Stimulated activated CD8-positive, alpha-beta memory T cell treated with anti-CD3 and anti-CD28 coated beads, Interleukin-2, amount 100 ng/mL, for 48 hours (primary cell): Measurements from ENCODE around the gene TSPAN7.

Source experiments
- DNase-seq, 2 donors: peaks; one replicate each; pipeline ENCODE4 v3.0.0-alpha.2; 2020; ENCODE audit warnings: low read depth in 2 of 2

Gene TSPAN7, protein sequence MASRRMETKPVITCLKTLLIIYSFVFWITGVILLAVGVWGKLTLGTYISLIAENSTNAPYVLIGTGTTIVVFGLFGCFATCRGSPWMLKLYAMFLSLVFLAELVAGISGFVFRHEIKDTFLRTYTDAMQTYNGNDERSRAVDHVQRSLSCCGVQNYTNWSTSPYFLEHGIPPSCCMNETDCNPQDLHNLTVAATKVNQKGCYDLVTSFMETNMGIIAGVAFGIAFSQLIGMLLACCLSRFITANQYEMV

DNA sequence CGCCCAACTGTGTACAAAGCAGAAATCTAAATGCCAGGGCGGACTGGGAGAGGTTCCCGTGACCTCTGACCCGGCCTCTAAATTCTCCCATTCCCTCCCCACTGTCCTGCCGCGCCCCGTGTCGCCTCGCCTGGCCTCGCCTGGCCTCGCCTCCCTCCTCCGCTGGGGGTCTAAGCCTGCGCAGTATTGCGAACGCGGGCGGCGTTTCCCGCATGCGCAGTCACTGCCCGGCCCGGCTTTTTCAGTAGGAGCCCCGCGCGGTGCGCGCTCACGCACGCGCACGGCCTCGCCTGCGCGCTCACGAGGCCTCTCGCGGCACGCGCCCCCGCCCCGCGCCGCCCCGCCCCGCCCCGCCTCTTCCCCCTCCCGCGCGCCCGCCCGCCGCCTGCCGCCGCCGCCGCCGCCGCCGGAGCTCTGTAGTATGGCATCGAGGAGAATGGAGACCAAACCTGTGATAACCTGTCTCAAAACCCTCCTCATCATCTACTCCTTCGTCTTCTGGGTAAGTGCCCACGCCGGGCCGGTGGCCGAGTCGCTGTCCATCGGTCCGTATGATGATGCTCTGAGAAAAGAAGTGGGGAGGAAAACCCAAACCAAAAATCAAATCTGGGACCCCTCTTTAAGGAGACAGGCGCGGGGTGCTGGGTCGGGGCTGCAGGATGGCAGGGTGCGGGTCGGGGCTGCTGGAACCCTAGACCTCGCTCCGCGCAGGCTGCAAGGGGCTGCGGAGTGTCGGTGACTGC, at the start of gene TSPAN7:
Gene TSPAN7 (plus strand): TSS at position 417 of the 743 bp plus-strand sequence. CDS start 5 bp downstream, at position 422.
- DNase-seq = peak; percentile 49 to 61

DNA sequence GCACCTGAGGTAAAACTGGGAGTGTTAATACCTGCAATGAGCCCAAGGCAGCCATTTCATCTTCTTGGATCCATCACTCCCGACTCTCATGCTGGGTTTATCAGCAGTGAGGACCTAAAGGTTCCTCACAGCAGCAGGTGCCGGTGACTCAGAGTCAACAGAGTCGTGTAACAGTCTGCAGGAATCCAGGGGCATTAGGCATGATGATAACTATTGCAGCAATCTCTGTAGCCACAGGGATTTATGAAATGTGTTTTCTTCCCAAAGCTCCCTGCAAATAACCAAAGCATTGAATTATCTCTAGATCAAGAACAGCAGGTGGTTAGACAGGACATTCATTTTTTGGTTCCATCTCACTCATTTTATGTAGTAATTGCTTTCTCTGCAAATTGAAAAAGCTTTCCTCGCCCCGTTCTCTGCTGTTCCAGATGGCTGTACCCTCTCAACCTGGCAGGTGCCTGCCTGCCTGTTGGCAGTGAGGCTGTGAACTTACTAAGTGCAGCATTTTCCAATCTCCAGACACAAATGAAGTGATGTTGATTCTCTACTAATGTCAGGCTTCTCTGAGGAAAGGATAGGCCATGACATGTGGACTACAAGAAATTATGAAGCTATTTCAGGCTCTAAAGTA, 48.1 kb upstream of the TSPAN7 start:
- no peak for DNase-seq

DNA sequence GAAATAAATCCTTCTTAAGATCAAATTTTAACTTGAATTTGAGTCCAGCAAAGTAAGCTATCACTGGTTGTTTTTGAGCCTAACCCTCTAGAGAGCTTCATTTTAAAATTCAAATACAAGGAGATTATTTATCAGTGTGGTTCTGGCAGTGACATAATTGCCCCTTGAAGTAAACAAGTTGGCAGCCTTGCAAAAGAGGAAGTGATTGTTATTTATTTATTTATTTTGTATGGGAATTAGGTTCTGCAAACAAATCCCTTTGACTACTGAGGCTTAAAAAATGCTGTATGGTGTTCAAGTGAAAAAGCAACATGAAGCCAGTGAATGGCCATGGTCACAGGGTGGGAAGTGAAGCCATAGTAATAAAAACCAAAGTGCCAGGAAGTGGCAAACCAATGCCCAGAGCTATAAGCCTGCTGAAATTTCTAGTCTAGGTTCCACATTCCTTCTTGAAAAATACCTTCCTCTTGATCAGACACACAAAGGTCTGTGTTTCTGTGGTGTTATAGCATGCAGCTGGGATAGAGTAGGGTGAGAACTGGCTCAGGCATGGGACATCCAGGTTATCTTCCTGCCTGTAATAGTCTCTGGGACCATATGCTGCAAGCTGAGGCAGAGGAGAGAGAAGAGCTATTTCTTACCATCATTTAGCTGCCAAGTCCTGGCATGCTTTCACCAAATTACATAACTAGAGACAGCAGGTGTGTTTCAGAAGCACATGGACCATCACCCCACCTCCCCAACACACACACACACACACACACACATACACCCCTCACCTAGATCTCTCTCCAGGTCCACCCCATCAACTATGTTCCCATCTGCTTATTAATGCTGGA, 47.1 kb upstream of the TSPAN7 start:
- DNase-seq = no peak

DNA sequence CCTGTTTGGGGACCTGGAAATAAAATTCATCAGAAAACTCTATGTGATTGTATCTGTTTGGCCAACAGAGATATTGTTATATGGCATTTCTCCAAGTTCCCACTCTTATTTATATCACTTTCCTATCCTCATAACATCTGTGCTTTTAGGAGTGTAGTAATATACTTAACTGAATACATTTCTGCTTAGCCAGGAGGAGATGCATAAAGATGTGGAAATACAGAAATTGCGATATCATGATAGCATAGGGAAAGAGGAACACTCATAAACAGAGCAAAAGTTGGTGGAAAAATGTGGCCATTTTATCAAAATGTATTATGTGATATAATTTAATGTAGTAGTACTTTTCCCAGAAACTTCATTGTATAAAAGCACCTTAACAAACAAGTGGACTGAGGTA, 46.1 kb upstream of the TSPAN7 start:
- no peak for DNase-seq

DNA sequence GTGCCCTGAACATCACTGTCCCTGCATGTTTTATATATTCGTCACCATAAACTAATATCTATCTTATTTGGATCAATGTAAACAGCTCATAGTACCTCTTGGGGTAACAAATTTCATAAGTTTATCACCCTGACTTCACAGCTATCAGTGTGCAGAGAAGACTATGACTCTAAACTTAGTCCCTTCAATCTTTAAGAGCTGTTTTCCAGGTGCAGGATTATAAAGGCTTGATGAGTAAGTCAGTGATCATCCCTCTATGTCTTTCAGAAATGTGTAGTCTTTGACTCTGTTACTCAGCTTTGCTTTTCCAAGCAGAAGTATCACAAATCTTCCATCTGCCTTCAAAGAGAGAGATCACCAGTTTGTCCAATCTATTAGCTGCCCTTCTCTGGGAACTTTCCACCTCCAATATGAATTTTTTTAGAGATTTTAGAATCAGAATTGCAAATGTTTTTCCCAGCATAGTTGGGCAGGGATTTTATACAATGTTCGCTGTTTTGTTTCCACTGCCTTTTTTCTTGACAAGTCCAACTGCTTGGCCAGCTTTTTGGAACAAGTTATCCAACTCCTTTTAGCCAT, 45.1 kb upstream of the TSPAN7 start:
- no peak for DNase-seq

DNA sequence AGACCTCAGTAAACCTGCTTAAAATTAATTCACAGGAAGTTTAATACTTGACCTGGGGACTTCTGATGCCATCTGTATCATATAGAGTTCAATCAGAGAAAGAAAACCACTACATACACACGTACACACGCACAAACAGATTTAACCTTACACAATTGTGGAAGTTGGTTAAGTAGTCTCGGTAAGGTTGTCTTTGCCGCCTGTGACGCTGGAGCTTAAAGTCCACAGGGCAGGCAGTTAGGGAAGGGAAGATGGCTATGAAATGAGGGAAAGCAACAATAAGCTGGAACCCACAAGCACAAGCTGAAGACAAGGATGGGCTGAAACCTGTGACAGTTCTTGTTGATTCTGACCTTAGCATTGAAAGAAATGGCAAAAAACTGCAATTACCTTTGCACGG, 41.7 kb upstream of the TSPAN7 start:
- DNase-seq = no peak

DNA sequence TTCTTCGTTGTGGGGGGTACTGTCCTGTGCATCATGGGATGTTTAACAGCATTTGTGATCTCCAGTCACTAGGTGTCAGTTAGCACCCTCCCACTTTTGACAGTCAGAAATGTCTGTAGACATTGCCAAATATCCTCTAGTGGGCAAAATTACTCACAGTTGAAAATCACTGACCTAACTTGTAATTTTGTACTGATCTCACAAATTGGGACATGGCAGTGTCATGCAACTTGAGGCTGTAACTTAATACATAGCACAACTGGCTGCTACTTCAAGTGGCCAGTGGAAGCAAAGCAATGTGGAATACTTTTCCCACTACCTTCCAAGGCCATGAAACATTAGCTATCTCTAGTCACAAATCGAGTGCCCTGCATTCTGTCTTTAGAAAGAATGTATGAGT, 23.2 kb upstream of the TSPAN7 start:
- no peak for DNase-seq

DNA sequence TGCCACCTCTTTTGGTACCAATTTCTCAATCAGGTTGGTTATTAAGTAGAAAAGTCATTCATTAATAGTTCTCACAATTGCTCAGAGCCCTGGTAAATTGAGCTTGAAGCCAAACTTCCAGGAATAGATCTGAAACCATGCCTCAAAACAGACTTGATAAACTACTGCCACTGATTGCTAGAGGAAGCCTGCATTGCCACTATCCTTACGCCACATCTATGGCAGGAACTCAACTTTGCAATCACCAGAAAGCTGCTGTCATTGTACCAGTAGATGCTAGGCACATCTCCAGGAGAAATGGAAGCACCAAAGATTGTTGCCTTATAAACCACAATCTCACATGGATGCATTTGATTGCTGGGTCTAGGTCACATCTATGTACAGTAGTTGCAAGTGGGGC, 21.6 kb upstream of the TSPAN7 start:
- DNase-seq = no peak

DNA sequence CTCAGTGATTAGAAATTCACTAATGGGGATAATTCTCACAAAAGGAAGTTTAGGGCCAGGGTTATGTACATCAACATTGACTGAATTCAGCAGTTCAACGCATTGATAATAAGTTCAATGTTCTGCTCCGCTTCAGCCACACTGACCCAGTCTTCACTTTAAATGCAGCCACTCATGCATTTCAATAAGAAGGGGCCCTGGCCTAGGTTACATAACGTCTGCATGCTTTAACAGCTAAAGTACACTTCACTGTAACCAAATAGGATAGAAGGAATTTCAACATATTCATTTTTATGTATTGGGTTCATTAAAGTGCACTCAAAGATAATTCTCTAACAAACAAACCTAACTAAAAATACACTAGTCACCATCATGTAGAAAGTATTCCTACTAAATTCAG, 12.8 kb upstream of the TSPAN7 start:
- no peak for DNase-seq

DNA sequence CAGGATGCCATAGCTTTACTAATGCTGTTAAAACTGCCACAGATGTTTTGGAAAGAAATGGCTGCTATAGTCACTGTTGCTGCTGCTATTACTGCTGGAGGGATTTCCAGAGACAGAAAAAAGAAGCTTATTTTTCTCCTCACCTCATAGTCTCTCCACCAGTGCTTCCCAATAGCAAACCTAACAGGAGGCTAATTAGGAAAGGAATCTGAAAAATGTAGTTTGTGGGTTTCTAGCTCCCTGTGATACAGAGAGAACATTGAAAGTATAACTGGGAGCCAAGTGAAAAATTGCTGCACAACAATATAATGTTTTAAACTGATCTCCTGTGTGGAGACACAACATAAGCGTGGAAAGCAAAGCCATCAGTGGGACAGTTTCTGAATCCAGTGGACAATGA, 8.6 kb upstream of the TSPAN7 start:
- no peak for DNase-seq

DNA sequence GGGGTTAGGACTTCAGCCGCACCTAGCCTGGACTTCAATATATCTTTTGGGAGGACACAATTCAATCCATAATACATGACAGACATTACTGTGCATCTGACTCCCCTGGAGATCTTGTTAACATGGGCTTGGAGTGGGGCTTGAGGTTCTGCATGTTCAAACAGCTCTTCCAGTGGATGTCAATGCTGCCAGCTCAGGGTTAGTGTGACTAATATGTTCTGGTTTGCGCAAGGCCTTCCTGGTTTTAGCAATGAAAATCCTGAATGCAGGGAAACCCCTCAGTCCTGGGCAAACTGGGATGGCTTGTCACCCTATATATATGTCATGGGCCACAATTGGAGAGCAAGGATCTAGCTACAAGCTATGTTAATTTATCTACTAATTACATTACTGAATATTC, 2.7 kb upstream of the TSPAN7 start:
- DNase-seq = no peak

DNA sequence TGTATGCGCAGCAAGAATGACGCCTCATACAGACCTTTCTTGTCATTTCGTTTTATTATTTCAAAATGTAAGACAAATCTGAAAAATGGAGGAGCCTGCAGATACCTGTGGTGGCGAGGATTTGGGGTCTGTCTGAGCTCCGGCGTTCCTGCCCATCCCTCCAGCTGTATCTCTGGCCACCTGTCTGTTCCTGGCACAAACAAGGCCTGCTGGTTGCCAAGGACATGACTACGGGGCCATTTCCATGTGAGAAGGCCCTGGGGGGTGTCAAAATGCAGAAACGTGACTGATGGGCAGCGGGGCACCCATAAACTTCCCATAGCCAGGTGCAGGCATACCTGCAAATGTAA, 591 bp upstream of the TSPAN7 start:
- no peak for DNase-seq

DNA sequence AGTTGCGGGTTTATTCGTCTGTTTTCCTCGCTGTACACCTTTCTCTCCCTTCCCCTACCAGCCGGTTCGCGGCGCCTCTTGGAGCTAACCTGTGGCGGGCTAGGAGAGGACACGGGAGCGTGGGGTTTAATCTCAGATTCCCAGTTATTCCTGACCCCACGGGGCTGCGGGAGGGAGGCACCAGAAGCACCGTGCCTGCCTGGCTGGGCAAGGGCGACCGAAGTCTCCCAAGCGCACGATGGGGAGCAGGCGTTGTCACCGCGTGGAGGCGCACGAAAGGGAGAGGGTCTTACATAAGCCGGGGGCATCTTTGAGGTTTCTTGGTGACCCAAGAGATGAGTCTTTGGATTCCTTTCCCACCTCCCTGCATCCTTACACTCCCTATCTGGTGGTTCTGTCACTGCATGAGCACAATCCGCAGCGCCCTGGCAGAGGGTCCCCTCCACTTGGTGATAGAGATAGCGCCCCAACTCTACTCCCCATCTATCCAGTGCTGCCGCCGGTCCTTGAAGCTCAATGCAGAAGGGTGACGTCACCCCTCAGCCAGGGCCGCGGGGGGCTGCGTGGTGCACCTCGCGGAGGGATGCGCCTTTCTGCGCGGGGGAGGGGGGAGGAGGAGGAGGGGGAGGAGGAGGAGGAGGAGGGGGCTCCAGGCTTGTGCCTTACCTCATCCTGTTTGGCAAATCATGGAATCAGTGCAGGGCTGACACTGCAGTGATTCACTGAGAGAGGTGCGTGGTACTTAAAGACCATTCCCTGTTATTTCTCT, 793 bp downstream of the TSPAN7 start:
- DNase-seq = no peak

DNA sequence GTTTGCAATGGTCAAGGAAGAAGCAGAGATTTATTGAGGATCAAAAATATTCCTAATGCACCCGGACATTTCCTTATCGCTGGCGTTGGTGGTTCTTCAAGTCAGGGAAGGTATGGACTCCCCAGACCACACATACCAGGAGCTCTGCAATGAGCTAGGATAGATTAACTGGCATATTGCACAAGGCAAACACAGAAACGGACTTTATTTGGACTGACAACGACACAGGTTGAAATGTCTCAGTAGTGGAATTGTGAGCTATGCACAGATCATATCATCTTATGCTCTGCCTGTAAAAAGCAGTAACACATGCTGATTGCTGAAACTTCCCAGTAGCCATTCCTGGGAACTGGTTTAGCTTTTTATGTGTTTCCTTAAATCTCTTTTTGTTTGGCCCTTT, 1.7 kb downstream of the TSPAN7 start:
- no peak for DNase-seq

DNA sequence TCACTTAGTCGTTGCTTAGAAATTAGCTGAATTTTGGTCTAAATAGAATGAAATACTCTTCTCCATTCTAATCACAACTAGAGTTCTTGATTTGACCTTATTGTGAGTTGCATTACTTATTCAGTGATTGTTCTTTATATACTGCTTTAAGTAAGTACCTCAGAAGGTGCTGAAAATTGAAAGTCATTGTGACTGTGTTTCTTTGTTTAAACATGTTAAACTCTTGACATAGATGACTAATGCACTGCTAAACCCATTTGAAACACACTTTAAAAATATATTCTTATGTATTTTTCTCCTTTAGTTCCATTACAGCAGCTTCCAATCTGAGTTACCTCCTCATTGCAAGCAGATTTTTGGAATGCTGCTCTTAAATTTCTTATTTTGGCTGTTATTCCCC, 9.1 kb downstream of the TSPAN7 start:
- no peak for DNase-seq

DNA sequence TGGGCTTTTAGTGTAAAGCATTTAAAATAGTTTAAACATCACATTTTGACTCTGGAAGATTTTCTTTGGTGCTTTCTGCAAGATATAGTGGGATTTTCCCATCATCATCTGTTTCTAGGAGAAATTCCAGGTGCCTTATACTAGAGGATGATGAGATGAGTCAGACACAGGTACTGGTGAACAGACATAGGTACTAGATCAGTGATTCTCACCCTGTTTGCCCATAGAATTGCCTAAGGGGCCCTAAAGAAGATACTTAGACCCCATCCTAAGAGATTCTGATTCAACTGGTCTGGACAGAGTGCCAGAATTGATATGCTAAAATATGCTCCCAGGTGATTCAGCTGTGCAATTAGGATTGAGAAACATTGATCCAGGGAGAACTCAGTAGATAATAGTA, 9.7 kb downstream of the TSPAN7 start:
- DNase-seq = no peak

DNA sequence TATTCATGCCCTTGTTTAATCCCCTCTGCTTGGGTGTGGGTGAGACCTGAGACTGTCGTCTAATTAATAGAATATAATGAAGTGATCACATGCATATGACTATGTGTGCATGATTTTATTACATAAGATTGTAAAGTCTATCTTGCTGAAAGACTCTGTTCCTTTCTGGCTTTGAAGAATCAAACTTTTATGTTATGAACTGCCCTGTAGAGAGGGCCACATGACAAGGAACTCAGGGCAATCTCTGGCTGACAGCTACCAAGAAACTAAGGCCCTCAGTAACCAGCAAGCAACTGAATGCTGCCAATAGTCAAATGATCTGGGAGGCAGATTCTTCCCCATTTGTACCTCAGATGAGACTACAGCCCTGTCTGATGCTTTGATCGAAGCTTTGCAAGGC, 13.5 kb downstream of the TSPAN7 start:
- no peak for DNase-seq

DNA sequence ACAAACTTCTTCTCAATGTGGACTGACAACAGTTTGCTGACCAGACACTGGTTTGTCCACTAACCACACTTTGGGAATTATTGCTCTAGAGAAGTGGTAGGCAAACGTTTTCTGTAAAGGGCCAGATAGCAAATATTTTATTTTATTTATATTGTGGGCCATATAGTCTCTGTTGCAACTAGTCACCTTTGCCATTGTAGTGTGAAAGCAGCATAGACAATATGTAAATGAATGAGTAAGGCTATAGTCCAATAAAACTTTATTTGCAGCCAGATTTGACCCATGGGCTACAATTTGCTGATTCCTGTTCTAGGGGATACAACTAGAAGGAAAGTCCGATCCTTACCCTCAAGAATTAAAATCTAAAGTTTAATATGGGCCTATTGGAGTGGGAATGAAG, 14.5 kb downstream of the TSPAN7 start:
- DNase-seq = no peak

DNA sequence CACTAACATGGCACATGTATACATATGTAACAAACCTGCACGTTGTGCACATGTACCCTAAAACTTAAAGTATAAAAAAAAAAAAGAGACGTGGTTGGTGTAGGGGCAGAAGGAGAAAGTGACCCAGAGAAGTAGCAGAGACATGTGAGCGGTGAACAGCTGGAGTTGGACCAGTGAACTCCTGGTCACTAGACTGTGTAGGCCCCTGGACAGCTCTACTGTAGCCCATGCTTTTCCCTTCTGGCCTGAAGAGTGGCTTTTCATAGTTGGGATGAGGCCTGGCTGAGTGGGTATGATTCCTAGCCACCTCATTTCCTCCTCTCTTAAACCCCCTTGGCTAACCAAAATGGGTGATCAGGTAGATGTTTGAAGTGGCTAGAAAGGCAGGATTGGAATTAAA, 16.4 kb downstream of the TSPAN7 start:
- no peak for DNase-seq

DNA sequence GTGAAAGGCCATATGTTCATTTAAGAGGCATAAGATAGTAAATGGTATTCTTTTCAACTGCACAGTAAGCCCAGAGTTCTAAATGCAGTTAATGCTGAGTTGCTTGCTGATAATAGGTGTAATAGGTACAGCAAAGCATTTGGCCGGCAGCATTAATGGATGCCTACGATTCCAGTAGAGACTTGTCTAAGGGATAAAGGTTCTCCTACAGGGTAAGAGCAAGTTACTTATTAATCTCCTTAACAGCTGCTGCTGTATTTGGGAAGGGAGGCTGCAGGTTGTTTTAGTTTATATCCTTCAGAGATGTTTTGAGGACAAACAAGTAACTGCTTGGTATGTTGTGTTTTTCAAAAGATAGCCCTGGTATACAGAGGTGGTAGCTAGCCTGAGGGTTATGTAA, 16.8 kb downstream of the TSPAN7 start:
- no peak for DNase-seq

DNA sequence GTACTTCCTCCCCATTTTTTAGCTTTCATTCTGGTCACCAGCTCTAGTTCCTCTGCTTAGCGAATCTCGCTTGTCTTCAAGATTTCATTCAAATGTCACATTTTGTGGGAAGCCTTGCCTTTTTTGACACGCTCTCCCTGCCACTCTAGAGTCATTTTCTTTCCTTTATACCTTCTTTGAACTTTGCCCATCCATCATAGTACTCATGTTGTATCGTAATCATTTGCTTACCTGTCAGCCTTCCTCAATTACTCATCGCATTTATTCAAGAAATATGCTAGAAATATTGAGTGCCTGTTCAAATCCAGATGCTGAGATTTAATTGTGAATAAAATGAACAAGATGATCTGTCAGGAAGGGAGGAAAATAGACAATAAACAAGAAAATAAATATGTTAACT, 21.8 kb downstream of the TSPAN7 start:
- no peak for DNase-seq
